GM19193 (cell line): ENCODE results near the gene KNTC1.

ENCODE experiments used
- POLR2A ChIP-seq: IDR thresholded peaks from 4 replicates; pipeline ENCODE4 v1.6.1; 2011; ENCODE audit not compliant: insufficient read depth, insufficient read length; ENCODE audit errors: extremely low read depth

KNTC1 gene

GRCh38 chr12:122526683-122527477 is at the start of gene KNTC1, which contains the start of gene RSRC2:
Gene KNTC1, plus strand, starts transcription at chr12:122527249. Its CDS starts 2,815 bp downstream, at chr12:122530064.
Gene RSRC2, minus strand, starts transcription at chr12:122526936. Its CDS starts 83 bp downstream, at chr12:122526853.
- peak; percentile 99 for TF ChIP-seq POLR2A

- TF ChIP-seq POLR2A: no peak
Measured at GRCh38 chr12:122480753-122481152, 46.3 kb upstream of the KNTC1 start.

- TF ChIP-seq POLR2A: no peak
Measured at GRCh38 chr12:122481861-122482260, 45.2 kb upstream of the KNTC1 start.

- no peak for TF ChIP-seq POLR2A
Measured at GRCh38 chr12:122483969-122484368, 43.1 kb upstream of the KNTC1 start.

- no peak for TF ChIP-seq POLR2A
Measured at GRCh38 chr12:122486805-122487426, 40.1 kb upstream of the KNTC1 start.

GRCh38 chr12:122489038-122489437 is 38.0 kb upstream of the KNTC1 start:
- TF ChIP-seq POLR2A: no peak

- no peak for TF ChIP-seq POLR2A
Measured at GRCh38 chr12:122491991-122492390, 35.1 kb upstream of the KNTC1 start.

GRCh38 chr12:122495258-122495657 is 31.8 kb upstream of the KNTC1 start:
- no peak for TF ChIP-seq POLR2A

- TF ChIP-seq POLR2A: no peak
Measured at GRCh38 chr12:122499991-122500684, 26.9 kb upstream of the KNTC1 start.

GRCh38 chr12:122500685-122501488 is 26.2 kb upstream of the KNTC1 start, which contains the start of gene ZCCHC8:
Gene ZCCHC8, minus strand, starts transcription at chr12:122500932. Its CDS starts 92 bp downstream, at chr12:122500840.
- TF ChIP-seq POLR2A: peak; percentile 93

- no peak for TF ChIP-seq POLR2A
Measured at GRCh38 chr12:122501489-122501989, 25.5 kb upstream of the KNTC1 start.

- TF ChIP-seq POLR2A: peak; percentile 5
Measured at GRCh38 chr12:122503147-122503751, 23.8 kb upstream of the KNTC1 start.

GRCh38 chr12:122503783-122504590 is 23.1 kb upstream of the KNTC1 start:
- TF ChIP-seq POLR2A: peak; percentile 30

GRCh38 chr12:122505419-122506051 is 21.5 kb upstream of the KNTC1 start:
- no peak for TF ChIP-seq POLR2A
